IPS DF 4.7 (cell line): Measurements from ENCODE around the gene ADAP2.
"Not testable (repeated sequence)": the region's sequence is repeated elsewhere in the genome, so short reads cannot be mapped to it uniquely, and the experiment has no call there.

Experiments used
- DNase-seq: peaks from one replicate; pipeline ENCODE4 v3.0.0-alpha.2; 2013; ENCODE audit warnings: low spot score; ENCODE audit errors: extremely low read depth

The ADAP2 gene

GRCh38 chr17:30921544-30922196 lies at the start of gene ADAP2:
TSS of gene ADAP2 (plus strand) at chr17:30921945. CDS start at chr17:30922015, 70 bp downstream.
- no peak for DNase-seq

- DNase-seq = no peak
Measured at GRCh38 chr17:30886187-30886586, 35.6 kb upstream of the ADAP2 start.

GRCh38 chr17:30894236-30894635 lies 27.5 kb upstream of the ADAP2 start:
- DNase-seq = no peak

GRCh38 chr17:30897311-30897710 lies 24.4 kb upstream of the ADAP2 start:
- no peak for DNase-seq

GRCh38 chr17:30905742-30906100 lies 16.0 kb upstream of the ADAP2 start:
- DNase-seq = no peak

GRCh38 chr17:30906101-30906911 lies 15.4 kb upstream of the ADAP2 start, which contains the start of gene TEFM:
TSS of gene TEFM (minus strand) at chr17:30906238. CDS start at chr17:30906198, 40 bp downstream.
- peak; percentile 44 for DNase-seq

GRCh38 chr17:30908717-30909420 lies 12.9 kb upstream of the ADAP2 start:
- no peak for DNase-seq

GRCh38 chr17:30910151-30910550 lies 11.6 kb upstream of the ADAP2 start:
- not testable (repeated sequence) for DNase-seq

GRCh38 chr17:30913955-30914354 lies 7.8 kb upstream of the ADAP2 start:
- no peak for DNase-seq

- DNase-seq = no peak
Measured at GRCh38 chr17:30915833-30916611, 5.7 kb upstream of the ADAP2 start.

- no peak for DNase-seq
Measured at GRCh38 chr17:30917050-30917449, 4.7 kb upstream of the ADAP2 start.

GRCh38 chr17:30920282-30920681 lies 1.5 kb upstream of the ADAP2 start:
- DNase-seq = no peak

- DNase-seq = no peak
Measured at GRCh38 chr17:30920683-30921543, 832 bp upstream of the ADAP2 start.

- no peak for DNase-seq
Measured at GRCh38 chr17:30922235-30923030, 688 bp downstream of the ADAP2 start.

GRCh38 chr17:30924341-30924740 lies 2.6 kb downstream of the ADAP2 start:
- DNase-seq = no peak

- DNase-seq = no peak
Measured at GRCh38 chr17:30926516-30926915, 4.8 kb downstream of the ADAP2 start.

GRCh38 chr17:30927756-30928155 lies 6.0 kb downstream of the ADAP2 start:
- no peak for DNase-seq

- DNase-seq = no peak
Measured at GRCh38 chr17:30928584-30928983, 6.8 kb downstream of the ADAP2 start.

GRCh38 chr17:30929081-30929633 lies 7.4 kb downstream of the ADAP2 start:
- DNase-seq = no peak
